ENCODE data around the gene ESAM. TPM values are rescaled to one million over a fixed set of nuclear protein-coding genes. Genes with fewer than 3 reads are reported as not detected.

The ESAM gene
- total and polyA plus RNA-seq, 2 of the 8 experiments (the other 6 are each of a cell fraction or from before 2014, with no cell fraction given): 0.09 TPM; not detected in 1

GRCh38 chr11:124791626-124792341 lies 29.7 kb upstream of the ESAM start:
- CTCF ChIA-PET (ENCODE audit: partially characterized antibody): interaction anchor here (0.8 to 7.4 kb wide), 8 partner anchors 9 to 122 kb away, joined by 3 to 111 read pairs (median 11); partner anchors contain the start of genes ESAM and ROBO3
- no peak overlapping the region for H2BK20ac ChIP-seq (ENCODE audit: low read length)

More at GRCh38 chr11:124791626-124792341, 29.7 kb upstream of the ESAM start:
- FAIRE-seq: no peak
- H4K5ac ChIP-seq (ENCODE audit: insufficient read length, low read depth, low read length): no peak overlapping the region
- DNase-seq (ENCODE audit: low read depth in 1 of 2, low spot score in 2 of 2): no peak
- H3K4ac ChIP-seq (replicated peaks; ENCODE audit: insufficient read length, low read depth, low read length): no peak overlapping the region
- no peak overlapping the region for H3K23ac ChIP-seq (ENCODE audit: insufficient read length)
- H3K9me3 ChIP-seq (ENCODE audit: insufficient read depth in 2 of 2, low read depth in 1 of 2, low read length in 1 of 2): no peaks in the 10 kb centered on the region
- no peak overlapping the region for H3K27ac ChIP-seq (ENCODE audit: low read depth, low read length)
- H3K18ac ChIP-seq (ENCODE audit: extremely low read depth, low read length): no peak overlapping the region
- peaks cover 3 to 26% (median 7%) of the 10 kb centered on the region in 4 experiments; a peak in 6 of 7 replicates for H3K4me1 ChIP-seq (replicated peaks in 1 of 4; ENCODE audit: control insufficient read depth in 3 of 4, insufficient read depth in 4 of 4, low read length in 3 of 4)
- H3K4me3 ChIP-seq (ENCODE audit: extremely low read depth in 1 of 4, insufficient read depth in 2 of 4, low read depth in 3 of 4, low read length in 4 of 4): 0 out of 8 replicates have a peak overlapping the region, but pooled peaks of 1 of the 4 experiments have one; percentile 44
- H2BK5ac ChIP-seq (ENCODE audit: low read depth, low read length): no peak overlapping the region
- H3K56ac ChIP-seq (replicated peaks; ENCODE audit: insufficient read length, low read depth, low read length): no peak overlapping the region
- no peak overlapping the region for H2BK12ac ChIP-seq (ENCODE audit: low read depth, low read length)
- TF ChIP-seq NRF1 (IDR thresholded peaks at IDR 0.05; ENCODE audit: low read depth, low read length) (no peak), YY1 (IDR thresholded peaks at IDR 0.05; ENCODE audit: low read depth, low read length) (no peak), CHD1 (IDR thresholded peaks at IDR 0.05; ENCODE audit: low read depth, low read length) (no peak), GABPA (IDR thresholded peaks at IDR 0.05; ENCODE audit: borderline replicate concordance, insufficient read depth, low read length) (no peak), HDAC2 (IDR thresholded peaks at IDR 0.05; ENCODE audit: borderline replicate concordance in 1 of 2, low read depth in 2 of 2, low read length in 2 of 2) (no peak)
- POLR2A ChIA-PET (ENCODE audit: partially characterized antibody): interaction anchor here (0.8 to 4.5 kb wide), 6 partner anchors 8 to 46 kb away, joined by 3 to 23 read pairs (median 4); partner anchors contain the start of gene MSANTD2
- no peak overlapping the region for H2BK15ac ChIP-seq (ENCODE audit: low read length)
- H3K79me2 ChIP-seq (ENCODE audit: control insufficient read depth in 1 of 2, insufficient read depth in 2 of 2, low read length in 2 of 2): peaks cover 26 to 100% of the 10 kb centered on the region in 2 experiments
- no peak overlapping the region for H4K8ac ChIP-seq (ENCODE audit: extremely low read depth, insufficient read depth, low read length)
- no peaks in the 10 kb centered on the region for H3K36me3 ChIP-seq (ENCODE audit: control insufficient read depth in 2 of 4, insufficient read depth in 4 of 4, low read length in 3 of 4)
- peak overlapping the region in 1 of 2 experiments; percentile 52; a peak in 1 of 4 replicates for H3K4me2 ChIP-seq (ENCODE audit: insufficient read depth in 1 of 2, low read depth in 2 of 2, low read length in 2 of 2)
- no peaks in the 10 kb centered on the region for H3K27me3 ChIP-seq (replicated peaks in 1 of 4; ENCODE audit: control insufficient read depth in 3 of 4, extremely low read depth in 1 of 4, insufficient read depth in 3 of 4, low read length in 3 of 4)
- no peak overlapping the region for H3K14ac ChIP-seq (ENCODE audit: insufficient read length)
- H3K23me2 ChIP-seq (ENCODE audit: low read depth, low read length): no peaks in the 10 kb centered on the region
- no peak overlapping the region; a peak in 1 of 7 replicates for H3K9ac ChIP-seq (replicated peaks in 1 of 4; ENCODE audit: extremely low read depth in 1 of 4, low read depth in 3 of 4, low read length in 3 of 4)
- H2AFZ ChIP-seq (ENCODE audit: low read length): no peak overlapping the region
- no peak overlapping the region for H2BK120ac ChIP-seq (replicated peaks; ENCODE audit: low read depth, low read length)
- peaks cover 11 to 27% of the 10 kb centered on the region in 2 experiments for H4K20me1 ChIP-seq (replicated peaks in 1 of 2; ENCODE audit: control insufficient read depth in 1 of 2, insufficient read depth in 2 of 2, low read length in 2 of 2)
- peaks cover 5% of the 10 kb centered on the region for H3K79me1 ChIP-seq (ENCODE audit: low read depth, low read length)
- H4K91ac ChIP-seq (replicated peaks; ENCODE audit: insufficient read length, low read length): no peak overlapping the region
- WGBS, 2 experiments (ENCODE audit: extremely low coverage in 1 of 2, insufficient coverage in 1 of 2, insufficient read length in 1 of 2, insufficient replicate concordance in 2 of 2, low coverage in 1 of 2, low lambda C conversion rate in 2 of 2, missing lambda C conversion rate in 1 of 2): 90% methylated on average over 4 of the region's 4 CpGs; no CpG with 5 or more reads in 1 of the 2 experiments
- no peak overlapping the region for H2AK5ac ChIP-seq (ENCODE audit: low read depth, low read length)
